GM18858 (cell line): ENCODE data around the gene ARAP2.
"Not testable (repeated sequence)": the region's sequence is repeated elsewhere in the genome, so short reads cannot be mapped to it uniquely, and the experiment has no call there.

Experiments
- ATAC-seq: cut with Tn5 transposase; IDR thresholded peaks from one replicate; pipeline ENCODE4 v1.9.1; 2021; ENCODE audit not compliant: unreplicated experiment

Gene ARAP2

GRCh38 chr4:36187723-36188333, 56.5 kb downstream of the ARAP2 start:
- no peak for ATAC-seq

- ATAC-seq: no peak
These were observed 60.5 kb downstream of the ARAP2 start for GRCh38 chr4:36183665-36184393.

- ATAC-seq: no peak
These were observed 61.1 kb downstream of the ARAP2 start for GRCh38 chr4:36183232-36183631.

- not testable (repeated sequence) for ATAC-seq
These were observed 62.0 kb downstream of the ARAP2 start for GRCh38 chr4:36182315-36182714.

GRCh38 chr4:36180206-36180605, 64.1 kb downstream of the ARAP2 start:
- ATAC-seq: no peak

GRCh38 chr4:36178484-36178883, 65.8 kb downstream of the ARAP2 start:
- no peak for ATAC-seq

- ATAC-seq: no peak
These were observed 66.4 kb downstream of the ARAP2 start for GRCh38 chr4:36177946-36178345.

GRCh38 chr4:36174570-36174969, 69.7 kb downstream of the ARAP2 start:
- no peak for ATAC-seq

- no peak for ATAC-seq
These were observed 70.4 kb downstream of the ARAP2 start for GRCh38 chr4:36173905-36174304.

- ATAC-seq: no peak
These were observed 71.7 kb downstream of the ARAP2 start for GRCh38 chr4:36172656-36173055.

- no peak for ATAC-seq
These were observed 76.0 kb downstream of the ARAP2 start for GRCh38 chr4:36168127-36168878.

- ATAC-seq: no peak
These were observed 78.7 kb downstream of the ARAP2 start for GRCh38 chr4:36165631-36166005.

GRCh38 chr4:36164900-36165630, 79.2 kb downstream of the ARAP2 start:
- no peak for ATAC-seq

GRCh38 chr4:36163198-36163597, 81.1 kb downstream of the ARAP2 start:
- peak; percentile 62 for ATAC-seq

GRCh38 chr4:36159208-36159607, 85.1 kb downstream of the ARAP2 start:
- ATAC-seq: no peak

- ATAC-seq: no peak
These were observed 91.6 kb downstream of the ARAP2 start for GRCh38 chr4:36152735-36153134.

- no peak for ATAC-seq
These were observed 101.8 kb downstream of the ARAP2 start for GRCh38 chr4:36142504-36142903.

GRCh38 chr4:36141186-36141585, 103.1 kb downstream of the ARAP2 start:
- ATAC-seq: no peak

GRCh38 chr4:36140421-36140820, 103.9 kb downstream of the ARAP2 start:
- ATAC-seq: no peak

GRCh38 chr4:36138220-36138619, 106.1 kb downstream of the ARAP2 start:
- ATAC-seq: no peak

- no peak for ATAC-seq
These were observed 107.0 kb downstream of the ARAP2 start for GRCh38 chr4:36137336-36137735.
